Measurements from ENCODE around the gene MYH1.

MYH1 gene

GRCh38 chr17:10527419-10527818 lies 9.1 kb upstream of the MYH1 start:
- no peak overlapping the region for H3K4me3 ChIP-seq (ENCODE audit: low read depth in 1 of 2, low read length in 1 of 2)
- no peaks in the 10 kb centered on the region for H3K27me3 ChIP-seq
- no peaks in the 10 kb centered on the region for H3K9me3 ChIP-seq
- H3K36me3 ChIP-seq, result no peaks in the 10 kb centered on the region
- no peak for TF ChIP-seq CTCF (IDR thresholded peaks at IDR 0.05)
- no peak overlapping the region for H3K27ac ChIP-seq
- H3K4me1 ChIP-seq (ENCODE audit: control insufficient read depth in 1 of 2, insufficient read depth in 1 of 2, low read depth in 1 of 2, low read length in 1 of 2), result no peaks in the 10 kb centered on the region

- Histone ChIP-seq H3K9me3 (no peaks in the 10 kb centered on the region), H3K36me3 (no peaks in the 10 kb centered on the region)
- no peak for TF ChIP-seq CTCF (IDR thresholded peaks at IDR 0.05)
Measured at GRCh38 chr17:10526517-10526916, 8.2 kb upstream of the MYH1 start.

GRCh38 chr17:10523064-10523463 lies 4.7 kb upstream of the MYH1 start:
- Histone ChIP-seq H3K27ac (no peak overlapping the region), H3K4me3 (ENCODE audit: low read depth in 1 of 2, low read length in 1 of 2) (no peak overlapping the region), H3K9me3 (no peaks in the 10 kb centered on the region), H3K36me3 (no peaks in the 10 kb centered on the region), H3K27me3 (peaks cover 7% of the 10 kb centered on the region), H3K4me1 (ENCODE audit: control insufficient read depth in 1 of 2, insufficient read depth in 1 of 2, low read depth in 1 of 2, low read length in 1 of 2) (no peaks in the 10 kb centered on the region)
- TF ChIP-seq CTCF (IDR thresholded peaks at IDR 0.05), result no peak

More at GRCh38 chr17:10526517-10526916, 8.2 kb upstream of the MYH1 start:
- Histone ChIP-seq H3K27me3 (no peaks in the 10 kb centered on the region), H3K4me3 (ENCODE audit: low read depth in 1 of 2, low read length in 1 of 2) (no peak overlapping the region), H3K4me1 (ENCODE audit: control insufficient read depth in 1 of 2, insufficient read depth in 1 of 2, low read depth in 1 of 2, low read length in 1 of 2) (no peaks in the 10 kb centered on the region), H3K27ac (no peak overlapping the region)

GRCh38 chr17:10521949-10522348 lies 3.6 kb upstream of the MYH1 start:
- no peaks in the 10 kb centered on the region for H3K4me1 ChIP-seq (ENCODE audit: control insufficient read depth in 1 of 2, insufficient read depth in 1 of 2, low read depth in 1 of 2, low read length in 1 of 2)
- no peak overlapping the region for H3K4me3 ChIP-seq (ENCODE audit: low read depth in 1 of 2, low read length in 1 of 2)
- no peaks in the 10 kb centered on the region for H3K36me3 ChIP-seq
- no peak overlapping the region for H3K27ac ChIP-seq
- TF ChIP-seq CTCF (IDR thresholded peaks at IDR 0.05), result no peak
- H3K27me3 ChIP-seq, result peaks cover 7% of the 10 kb centered on the region
- no peaks in the 10 kb centered on the region for H3K9me3 ChIP-seq

- H3K27me3 ChIP-seq, result peaks cover 7% of the 10 kb centered on the region
- H3K4me1 ChIP-seq (ENCODE audit: control insufficient read depth in 1 of 2, insufficient read depth in 1 of 2, low read depth in 1 of 2, low read length in 1 of 2), result no peaks in the 10 kb centered on the region
- no peak overlapping the region for H3K4me3 ChIP-seq (ENCODE audit: low read depth in 1 of 2, low read length in 1 of 2)
- TF ChIP-seq CTCF (IDR thresholded peaks at IDR 0.05), result no peak
- H3K9me3 ChIP-seq, result no peaks in the 10 kb centered on the region
- no peaks in the 10 kb centered on the region for H3K36me3 ChIP-seq
- no peak overlapping the region for H3K27ac ChIP-seq
Measured at GRCh38 chr17:10516638-10517037, 1.7 kb downstream of the MYH1 start.

- Histone ChIP-seq H3K4me1 (ENCODE audit: control insufficient read depth in 1 of 2, insufficient read depth in 1 of 2, low read depth in 1 of 2, low read length in 1 of 2) (no peaks in the 10 kb centered on the region), H3K27ac (no peak overlapping the region), H3K27me3 (peaks cover 7% of the 10 kb centered on the region), H3K9me3 (no peaks in the 10 kb centered on the region), H3K36me3 (no peaks in the 10 kb centered on the region), H3K4me3 (ENCODE audit: low read depth in 1 of 2, low read length in 1 of 2) (no peak overlapping the region)
- no peak for TF ChIP-seq CTCF (IDR thresholded peaks at IDR 0.05)
Measured at GRCh38 chr17:10516065-10516464, 2.3 kb downstream of the MYH1 start.

Data from neutrophil (primary cell).